ENCODE results near the gene CAMP. TPM values are rescaled to one million over a fixed set of nuclear protein-coding genes. Genes with fewer than 3 reads are reported as not detected.

Gene CAMP
- polyA plus RNA-seq, 3 donors: 2.1 to 5.1 (median 3.4) TPM

GRCh38 chr3:48180021-48180420 lies 43.3 kb upstream of the CAMP start:
- H3K4me2 ChIP-seq (replicated peaks; ENCODE audit: extremely low read depth, low read length, poor library complexity, severe bottlenecking): no peak overlapping the region
- H3K36me3 ChIP-seq (replicated peaks in 1 of 2; ENCODE audit: control insufficient read depth in 1 of 2, insufficient read depth in 2 of 2, low read length in 2 of 2): peaks cover 41 to 91% of the 10 kb centered on the region in 2 donors
- no peak for DNase-seq
- H3K9me3 ChIP-seq (replicated peaks in 1 of 2; ENCODE audit: control insufficient read depth in 1 of 2, insufficient read depth in 1 of 2, low read length in 2 of 2): no peaks in the 10 kb centered on the region
- H3K9me3 Mint-ChIP-seq: no peaks in the 10 kb centered on the region
- no peak overlapping the region for H3K27ac Mint-ChIP-seq
- H3K36me3 Mint-ChIP-seq: peaks cover 47 to 74% of the 10 kb centered on the region in 2 donors
- H3K4me3 Mint-ChIP-seq: no peak overlapping the region
- intact Hi-C loops (cut with micrococcal nuclease): loop anchor here in 1 of 2 donors (10.0 kb wide), 1 partner anchor 265 kb away; the partner anchor contains the start of genes ATRIP, CCDC51 and TMA7
- H3K27me3 ChIP-seq (ENCODE audit: control insufficient read depth in 2 of 2, insufficient read depth in 2 of 2, low read length in 2 of 2): no peaks in the 10 kb centered on the region
- H3K79me2 ChIP-seq (ENCODE audit: insufficient read depth, low read length): peaks cover 44% of the 10 kb centered on the region
- no peaks in the 10 kb centered on the region for H3K27me3 Mint-ChIP-seq (ENCODE audit: low read depth in 3 of 3)
- no peak overlapping the region for H3K4me3 ChIP-seq (replicated peaks in 1 of 3; ENCODE audit: low read depth in 2 of 3, low read length in 3 of 3)
- WGBS (ENCODE audit: insufficient coverage): no CpG with 5 or more reads among the region's 5 CpGs
- H4K20me1 ChIP-seq (ENCODE audit: insufficient read depth, low read length): no peaks in the 10 kb centered on the region
- H3K27ac ChIP-seq (ENCODE audit: low read depth in 1 of 2, low read length in 2 of 2): no peak overlapping the region
- H2AFZ ChIP-seq (ENCODE audit: insufficient read depth, low read depth, low read length, poor library complexity, severe bottlenecking): no peak overlapping the region
- H3K4me1 Mint-ChIP-seq: no peaks in the 10 kb centered on the region
- TF ChIP-seq CTCF (IDR thresholded peaks at IDR 0.05): no peak
- no peak overlapping the region for H3K9ac ChIP-seq (ENCODE audit: insufficient read depth, low read length, poor library complexity, severe bottlenecking)
- no peaks in the 10 kb centered on the region for H3K4me1 ChIP-seq (ENCODE audit: control insufficient read depth in 1 of 2, insufficient read depth in 2 of 2, low read length in 2 of 2)

GRCh38 chr3:48180531-48181253 lies 42.6 kb upstream of the CAMP start:
- WGBS (ENCODE audit: insufficient coverage): 100% methylated on average over 3 of the region's 5 CpGs
- DNase-seq: no peak

More at GRCh38 chr3:48180531-48181253, 42.6 kb upstream of the CAMP start:
- Mint-ChIP-seq H3K4me3 (no peak overlapping the region), H3K36me3 (peaks cover 42 to 72% of the 10 kb centered on the region in 2 donors), H3K27ac (peak overlapping the region in 1 of 7 donors; percentile 32), H3K27me3 (ENCODE audit: low read depth in 3 of 3) (no peaks in the 10 kb centered on the region), H3K4me1 (no peaks in the 10 kb centered on the region), H3K9me3 (no peaks in the 10 kb centered on the region)
- Histone ChIP-seq H3K79me2 (ENCODE audit: insufficient read depth, low read length) (peaks cover 51% of the 10 kb centered on the region), H3K9me3 (replicated peaks in 1 of 2; ENCODE audit: control insufficient read depth in 1 of 2, insufficient read depth in 1 of 2, low read length in 2 of 2) (no peaks in the 10 kb centered on the region), H3K9ac (ENCODE audit: insufficient read depth, low read length, poor library complexity, severe bottlenecking) (no peak overlapping the region), H3K36me3 (replicated peaks in 1 of 2; ENCODE audit: control insufficient read depth in 1 of 2, insufficient read depth in 2 of 2, low read length in 2 of 2) (peaks cover 37 to 85% of the 10 kb centered on the region in 2 donors), H3K4me1 (ENCODE audit: control insufficient read depth in 1 of 2, insufficient read depth in 2 of 2, low read length in 2 of 2) (no peaks in the 10 kb centered on the region), H4K20me1 (ENCODE audit: insufficient read depth, low read length) (no peaks in the 10 kb centered on the region), H3K27me3 (ENCODE audit: control insufficient read depth in 2 of 2, insufficient read depth in 2 of 2, low read length in 2 of 2) (no peaks in the 10 kb centered on the region), H2AFZ (ENCODE audit: insufficient read depth, low read depth, low read length, poor library complexity, severe bottlenecking) (no peak overlapping the region), H3K4me2 (replicated peaks; ENCODE audit: extremely low read depth, low read length, poor library complexity, severe bottlenecking) (no peak overlapping the region), H3K4me3 (replicated peaks in 1 of 3; ENCODE audit: low read depth in 2 of 3, low read length in 3 of 3) (no peak overlapping the region), H3K27ac (ENCODE audit: low read depth in 1 of 2, low read length in 2 of 2) (no peak overlapping the region)
- intact Hi-C loops (cut with micrococcal nuclease): loop anchor here in 1 of 2 donors (10.0 kb wide), 1 partner anchor 264 kb away; the partner anchor contains the start of genes ATRIP, CCDC51 and TMA7
- no peak for TF ChIP-seq CTCF (IDR thresholded peaks at IDR 0.05)

All from CD14-positive monocyte (primary cell).